Pancreas (tissue), 10 donors: ENCODE measurements around the gene KCNK6. TPM values are rescaled to one million over a fixed set of nuclear protein-coding genes. Genes with fewer than 3 reads are reported as not detected.

Experiments
- ATAC-seq, 4 donors: fragments of 200-7000 bp; cut with Tn5 transposase; one replicate each; pipeline versions ENCODE4 v1.8.0 to v1.9.1; 2020; ENCODE audit warnings: mild to moderate bottlenecking in 4 of 4, moderate library complexity in 4 of 4
- DNase-seq, 6 donors: peaks; one replicate each; pipeline ENCODE4 v3.0.0-alpha.2; 2020
- FAIRE-seq: peaks from 2 replicates; lab custom pipeline; 2012; peaks lifted over from hg19 to GRCh38; lab: Jason Lieb, UNC
- H3K27ac ChIP-seq, 4 donors: fragments of 200-600 bp; sonication (generic); 1 replicate in 3 of 4; 2 replicates in 1 of 4; pipeline versions ENCODE4 v1.5.0 to v1.8.0; 2020
- H3K27me3 ChIP-seq, 4 donors: fragments of 200-600 bp; one replicate each; pipeline ENCODE4 v1.8.0; 2021
- H3K36me3 ChIP-seq, 3 donors: fragments of 200-600 bp; sonication (generic) in 1 of 3; one replicate each; pipeline versions ENCODE4 v1.5.0 to v1.8.0; 2020 to 2021
- H3K4me1 ChIP-seq, 3 donors: fragments of 200-600 bp; one replicate each; pipeline ENCODE4 v1.8.0; 2021
- H3K4me3 ChIP-seq, 4 donors: fragments of 200-600 bp; sonication (generic) in 2 of 4; one replicate each; pipeline versions ENCODE4 v1.5.0 to v1.8.0; 2020 to 2021
- H3K9me3 ChIP-seq, 4 donors: fragments of 200-600 bp; one replicate each; pipeline ENCODE4 v1.8.0; 2021
- CTCF ChIP-seq, 4 donors: fragments of 200-600 bp; sonication (generic) in 3 of 4; IDR thresholded peaks; one replicate each; pipeline versions ENCODE4 v1.5.0 to v1.8.0; 2021; ENCODE audit warnings: antibody characterized with exemption in 4 of 4
- WGBS, 2 donors: extraction: QIAGEN DNeasy Blood & Tissue Kit; methylation state at CpG; one replicate each; pipeline ENCODE4 v1.1.7; 2013; 5-methylcytosine and 5-hydroxymethylcytosine counted together
- intact Hi-C, 3 donors: fragments of 100-400 bp; cut with DNase I; formaldehyde crosslinking; loops; one replicate each; pipeline versions ENCODE4 v1.11.1 to v1.14.2; 2022
- polyA plus RNA-seq, 2 donors: library from polyadenylated mRNA; stranded (reverse); fragments of 200-250 nt; gene quantifications; one replicate each; pipeline ENCODE4 v1.2.3, GENCODE V29; 2013
- total RNA-seq, 6 donors: library from RNA; stranded (reverse); fragmentation: NEBNext Ultra II Directional in 4 of 6; extraction: Animal tissue kit (Norgen Biotek cat#: 25700) in 4 of 6; gene quantifications; one replicate each; pipeline versions ENCODE4 v1.2.1 to v1.2.4, GENCODE V29; 2021 to 2023
- donor health status: healthy with polysubstance abuse.
- donor health status: DM: no; HTN: no; CAD: no; lungs with moderate emphysema.
- donor health status: DM: no; HTN: no; CAD: no.
- donor health status: control.
- donor health status: control.
- donor health status: Bipolar disorder and iron deficiency.
- donor health status: DM: yes; HTN: yes; CAD: no.
- donor health status: DM: no; HTN: no; CAD: no.
- donor health status: DM: no; HTN: no; CAD: no.
- donor health status: DM: yes; HTN: yes; CAD: no.

KCNK6 gene
- total and polyA plus RNA-seq, 8 donors, result 3.9 to 9.5 (median 6.5) TPM

- no peaks in the 10 kb centered on the region for H3K27me3 ChIP-seq
- DNase-seq (no peak), FAIRE-seq (no peak), ATAC-seq (peak in 1 of 4 donors; percentile 9)
- no peaks in the 10 kb centered on the region for H3K4me1 ChIP-seq
- no peak overlapping the region for H3K27ac ChIP-seq
- no peaks in the 10 kb centered on the region for H3K36me3 ChIP-seq
- intact Hi-C loops, result no loop called here
- H3K9me3 ChIP-seq, result no peaks in the 10 kb centered on the region
- no peak overlapping the region for H3K4me3 ChIP-seq
- 52 to 65% methylated on average over 9 of the region's 9 CpGs for WGBS, 2 donors
- TF ChIP-seq CTCF (IDR thresholded peaks at IDR 0.05), result no peak
These were observed 32.3 kb downstream of the KCNK6 start for GRCh38 chr19:38351865-38352395.

DNA sequence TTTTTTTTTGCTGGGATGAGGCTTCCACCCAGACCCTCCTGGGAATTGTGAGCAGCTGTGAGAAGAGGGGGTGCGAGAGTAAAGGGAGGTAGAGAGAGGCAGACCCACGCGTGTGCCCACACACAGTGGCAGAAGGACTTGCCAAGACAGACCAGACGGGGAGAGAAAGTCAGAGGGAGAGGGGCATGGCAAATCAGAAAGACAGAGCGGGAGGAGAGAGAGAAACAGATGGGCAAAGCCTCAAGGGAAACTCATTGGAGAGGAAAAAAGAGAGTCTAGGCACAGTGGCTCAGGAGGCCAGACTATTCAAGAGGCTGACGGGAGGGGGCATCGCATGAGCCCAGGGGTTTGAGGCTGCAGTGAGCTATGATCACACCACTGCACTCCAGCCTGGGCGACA, 33.0 kb downstream of the KCNK6 start:
- WGBS, 2 donors, result 65 to 67% methylated on average over 8 of the region's 8 CpGs
- intact Hi-C loops, result no loop called here
- no peak for DNase-seq
- no peak for ATAC-seq
- Histone ChIP-seq H3K36me3 (no peaks in the 10 kb centered on the region), H3K4me3 (no peak overlapping the region), H3K27me3 (no peaks in the 10 kb centered on the region), H3K9me3 (no peaks in the 10 kb centered on the region), H3K27ac (no peak overlapping the region), H3K4me1 (no peaks in the 10 kb centered on the region)
- no peak for FAIRE-seq
- TF ChIP-seq CTCF (IDR thresholded peaks at IDR 0.05), result no peak

DNA sequence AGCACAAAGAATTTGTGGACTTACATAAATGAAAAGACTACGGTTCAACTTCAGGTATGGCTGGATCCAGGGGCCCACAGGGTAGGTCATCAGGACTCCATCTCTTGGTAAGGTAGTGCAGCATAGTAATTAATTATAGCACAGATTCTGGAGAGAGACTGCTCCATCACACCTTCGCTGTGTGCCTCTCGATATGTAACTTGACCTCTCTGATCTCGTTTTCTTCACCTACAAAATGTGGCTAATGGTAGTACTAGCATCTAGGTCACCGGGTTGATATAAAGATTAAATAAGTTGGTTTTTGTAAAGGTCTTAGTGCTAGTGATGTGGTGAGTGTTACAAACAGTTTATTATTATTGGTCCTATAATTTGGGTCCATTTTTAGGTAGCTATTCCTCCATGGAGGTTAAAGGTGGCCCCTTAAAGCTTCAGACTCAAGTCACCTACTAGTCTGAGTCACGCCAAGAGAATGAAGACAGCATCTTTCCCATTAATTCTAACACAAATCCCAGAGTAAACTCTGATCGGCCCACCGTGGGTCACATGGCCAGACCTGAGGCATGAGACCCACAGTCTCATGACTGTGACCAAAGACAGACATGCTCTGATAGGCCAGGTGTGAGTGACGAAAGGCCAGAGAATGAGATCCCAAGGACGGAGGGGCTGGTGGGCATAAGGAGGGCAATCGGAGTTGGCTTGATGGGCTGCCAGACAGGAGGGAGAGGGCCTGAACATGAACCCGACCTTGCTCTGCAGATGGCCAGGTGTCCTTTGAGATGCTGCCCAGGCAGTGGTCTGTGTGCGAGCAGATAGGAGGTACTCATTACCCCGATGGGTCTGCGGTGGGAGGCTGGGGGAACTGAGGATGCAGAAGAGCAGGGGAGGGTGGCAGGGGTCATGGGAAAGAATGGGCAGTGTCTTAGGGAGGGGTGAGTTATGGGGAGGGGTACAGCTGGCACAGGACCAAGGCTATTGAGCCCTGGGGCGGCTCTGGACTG, 36.4 kb downstream of the KCNK6 start:
- H3K9me3 ChIP-seq, result no peaks in the 10 kb centered on the region
- H3K27me3 ChIP-seq, result peaks cover 0 to 12% (median 0%) of the 10 kb centered on the region in 4 donors
- H3K4me3 ChIP-seq, result no peak overlapping the region
- ATAC-seq (no peak), DNase-seq (no peak), FAIRE-seq (no peak)
- no peaks in the 10 kb centered on the region for H3K36me3 ChIP-seq
- H3K4me1 ChIP-seq, result no peaks in the 10 kb centered on the region
- no peak for TF ChIP-seq CTCF (IDR thresholded peaks at IDR 0.05)
- WGBS, 2 donors, result 52 to 54% methylated on average over 16 of the region's 16 CpGs
- no peak overlapping the region for H3K27ac ChIP-seq
- intact Hi-C loops, result no loop called here

DNA sequence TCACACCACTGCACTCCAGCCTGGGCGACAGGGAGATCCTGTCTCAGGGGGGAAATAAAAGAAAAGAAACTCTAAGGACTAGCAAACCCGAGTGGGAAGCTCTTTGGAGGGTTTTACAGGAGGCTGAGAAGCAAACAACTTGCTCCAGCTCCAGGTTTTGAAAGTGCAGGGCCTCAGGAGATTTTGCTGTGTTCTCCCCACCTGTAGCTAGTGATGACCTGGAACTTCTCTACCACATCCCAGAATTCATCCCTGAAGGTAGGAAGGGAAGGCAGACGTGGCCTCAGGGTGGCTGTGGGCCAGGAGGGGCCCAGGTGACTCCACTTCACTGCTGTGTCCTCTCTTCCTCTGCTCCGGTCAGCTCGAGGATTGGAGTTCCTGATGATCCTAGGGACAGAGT, 38.4 kb downstream of the KCNK6 start:
- no peak for DNase-seq
- FAIRE-seq, result no peak
- Histone ChIP-seq H3K27me3 (peaks cover 0 to 12% (median 0%) of the 10 kb centered on the region in 4 donors), H3K36me3 (no peaks in the 10 kb centered on the region), H3K4me1 (peaks cover 0 to 2% (median 0%) of the 10 kb centered on the region in 3 donors), H3K9me3 (no peaks in the 10 kb centered on the region), H3K27ac (no peak overlapping the region), H3K4me3 (no peak overlapping the region)
- ATAC-seq, result no peak
- WGBS, 2 donors, result 28 to 33% methylated on average over 5 of the region's 5 CpGs
- intact Hi-C loops, result no loop called here
- TF ChIP-seq CTCF (IDR thresholded peaks at IDR 0.05), result no peak
